ENCODE data around the gene ADD1. TPM values are rescaled to one million over a fixed set of nuclear protein-coding genes. Genes with fewer than 3 reads are reported as not detected.
A peak's percentile ranks its signal among the peaks of the same experiment; 100 is the strongest.

ADD1 gene
- total RNA-seq, 4 donors from 2014 or later, result 155 to 269 (median 177) TPM

GRCh38 chr4:2932321-2932950 lies 88.8 kb downstream of the ADD1 start:
- TF ChIP-seq CTCF (IDR thresholded peaks at IDR 0.05), result no peak
- DNase-seq (ENCODE audit: low spot score) (no peak), ATAC-seq (ENCODE audit: low FRiP score) (no peak)

DNA sequence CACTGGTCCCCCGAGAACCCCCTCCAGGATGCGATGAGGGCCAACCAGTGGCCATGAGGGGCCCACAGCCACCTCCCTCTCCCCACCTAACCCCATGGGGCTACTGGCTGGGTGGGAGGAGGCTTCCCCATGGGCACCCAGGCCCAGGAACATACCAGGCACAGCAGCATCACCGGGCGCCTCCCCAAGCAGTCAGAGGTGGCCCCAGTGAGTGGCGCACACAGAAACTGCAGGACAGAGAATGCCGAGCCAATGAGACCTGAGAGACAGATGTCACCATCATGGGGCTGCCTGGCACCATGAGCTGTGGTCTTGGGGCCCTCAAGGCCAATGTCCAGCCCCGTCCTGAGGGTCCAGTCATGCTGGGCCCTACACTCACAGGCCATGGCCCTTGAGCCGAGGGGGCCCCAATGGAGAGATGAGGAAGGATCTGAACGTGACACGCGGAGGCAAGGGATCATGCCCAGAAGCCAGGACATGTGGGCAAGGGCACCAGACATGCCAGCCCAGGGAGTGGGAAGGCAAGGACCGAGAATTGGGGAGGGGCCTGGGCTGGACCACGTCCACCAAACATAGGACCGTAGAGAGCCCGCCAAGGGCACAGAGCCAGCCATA lies 89.4 kb downstream of the ADD1 start:
- TF ChIP-seq CTCF (IDR thresholded peaks at IDR 0.05), result no peak
- DNase-seq (ENCODE audit: low spot score) (no peak), ATAC-seq (ENCODE audit: low FRiP score) (no peak)

- no peak for DNase-seq (ENCODE audit: low spot score)
- no peak for TF ChIP-seq CTCF (IDR thresholded peaks at IDR 0.05)
- peak; percentile 3 for ATAC-seq (ENCODE audit: low FRiP score)
Measured at GRCh38 chr4:2933566-2934076, 90.0 kb downstream of the ADD1 start.

- TF ChIP-seq CTCF (IDR thresholded peaks at IDR 0.05), result no peak
- DNase-seq (ENCODE audit: low spot score) (no peak), ATAC-seq (ENCODE audit: low FRiP score) (peak; percentile 45)
Measured at GRCh38 chr4:2934077-2934812, 90.6 kb downstream of the ADD1 start.

- DNase-seq (ENCODE audit: low spot score) (peak; percentile 99), ATAC-seq (ENCODE audit: low FRiP score) (peak; percentile 74)
- TF ChIP-seq CTCF (IDR thresholded peaks at IDR 0.05), result no peak
Measured at GRCh38 chr4:2934813-2935761, 91.4 kb downstream of the ADD1 start.
